OCI-LY3 (cell line): ENCODE results near the gene TUBB4B.
A peak's percentile ranks its signal among the peaks of the same experiment; 100 is the strongest.

Experiments
- H2AFZ ChIP-seq: fragments of 200-600, 300-600 bp; shearing (Covaris generic); 2 replicates; pipeline ENCODE4 v1.6.0; 2014; ENCODE audit warnings: antibody characterized with exemption, low read depth, low read length
- H3K27ac ChIP-seq: fragments of 200-600, 300-600 bp; sonication (generic); 2 replicates; pipeline ENCODE4 v1.5.1; 2014; ENCODE audit warnings: mild to moderate bottlenecking, low read length, moderate library complexity, mixed read lengths
- H3K27me3 ChIP-seq: fragments of 200-600, 300-600 bp; sonication (generic); 2 replicates; pipeline ENCODE4 v1.6.1; 2014; ENCODE audit warnings: low read depth, low read length, mixed read lengths
- H3K36me3 ChIP-seq: fragments of 200-600, 300-600 bp; sonication (generic); replicated peaks from 2 replicates; pipeline ENCODE3; 2014; ENCODE audit warnings: low read depth, low read length, mixed read lengths
- H3K4me1 ChIP-seq: fragments of 300-600, 200-600 bp; sonication (generic); 2 replicates; pipeline ENCODE4 v1.6.1; 2014; ENCODE audit warnings: low read length, mixed read lengths
- H3K4me2 ChIP-seq: fragments of 200-600, 300-600 bp; sonication (generic); 2 replicates; pipeline ENCODE4 v1.6.1; 2014; ENCODE audit warnings: low read length, mixed read lengths
- H3K4me3 ChIP-seq: fragments of 300-600, 200-600 bp; sonication (generic); 2 replicates; pipeline ENCODE4 v1.5.1; 2014; ENCODE audit warnings: antibody characterized with exemption, mild to moderate bottlenecking, low read length, moderate library complexity
- H3K79me2 ChIP-seq: fragments of 300-600, 200-600 bp; shearing (Covaris generic); 2 replicates; pipeline ENCODE4 v1.6.1; 2014; ENCODE audit warnings: mild to moderate bottlenecking, low read length, mixed read lengths
- H3K9ac ChIP-seq: fragments of 300-600, 200-600 bp; shearing (Covaris generic); 2 replicates; pipeline ENCODE4 v1.6.0; 2014; ENCODE audit warnings: mild to moderate bottlenecking, low read length, moderate library complexity
- H3K9me3 ChIP-seq: fragments of 200-600, 300-600 bp; shearing (Covaris generic); 2 replicates; pipeline ENCODE4 v1.6.1; 2014; ENCODE audit warnings: low read length, mixed read lengths; ENCODE audit not compliant: insufficient read depth
- H4K20me1 ChIP-seq: fragments of 200-600, 300-600 bp; sonication (generic); 2 replicates; pipeline ENCODE4 v1.6.1; 2016; ENCODE audit warnings: low read length, mixed read lengths; ENCODE audit not compliant: insufficient read depth
- CTCF ChIP-seq: fragments of 200-600, 300-600 bp; sonication (generic); IDR thresholded peaks from 2 replicates; pipeline ENCODE4 v1.5.1; 2014; ENCODE audit warnings: antibody characterized with exemption, low read length, low read depth
- EZH2phosphoT487 ChIP-seq: fragments of 200-600 bp; shearing (Covaris generic); IDR thresholded peaks from 2 replicates; pipeline ENCODE4 v1.6.1; 2018; ENCODE audit warnings: antibody characterized with exemption, mixed run types, low read depth

The TUBB4B gene

GRCh38 chr9:137281345-137282116 is 40.4 kb downstream of the TUBB4B start:
- Histone ChIP-seq H3K27ac (no peak overlapping the region), H3K79me2 (no peaks in the 10 kb centered on the region), H3K9me3 (no peaks in the 10 kb centered on the region), H3K4me2 (no peak overlapping the region), H3K36me3 (peaks cover 15% of the 10 kb centered on the region), H4K20me1 (no peaks in the 10 kb centered on the region), H3K4me3 (no peak overlapping the region), H3K9ac (no peak overlapping the region), H2AFZ (no peak overlapping the region), H3K4me1 (peaks cover 17% of the 10 kb centered on the region), H3K27me3 (no peaks in the 10 kb centered on the region)
- no peak for TF ChIP-seq CTCF
- no peak for TF ChIP-seq EZH2phosphoT487

- Histone ChIP-seq H3K4me2 (peak overlapping the region; percentile 3; the same call in 1 of the 2 replicates), H4K20me1 (no peaks in the 10 kb centered on the region), H3K4me3 (no peak overlapping the region)
These were observed 45.9 kb downstream of the TUBB4B start for GRCh38 chr9:137286975-137287383.

GRCh38 chr9:137293094-137293481 is 52.0 kb downstream of the TUBB4B start:
- Histone ChIP-seq H3K79me2 (no peaks in the 10 kb centered on the region), H3K27me3 (no peaks in the 10 kb centered on the region), H3K4me2 (no peak overlapping the region), H3K36me3 (no peaks in the 10 kb centered on the region), H3K9me3 (no peaks in the 10 kb centered on the region), H3K4me3 (no peak overlapping the region), H3K9ac (no peak overlapping the region), H3K27ac (no peak overlapping the region), H3K4me1 (peaks cover 12% of the 10 kb centered on the region), H4K20me1 (no peaks in the 10 kb centered on the region), H2AFZ (no peak overlapping the region)
- no peak for TF ChIP-seq CTCF
- TF ChIP-seq EZH2phosphoT487 = no peak

More at GRCh38 chr9:137286975-137287383, 45.9 kb downstream of the TUBB4B start:
- Histone ChIP-seq H3K36me3 (no peaks in the 10 kb centered on the region), H2AFZ (no peak overlapping the region), H3K9me3 (no peaks in the 10 kb centered on the region), H3K9ac (no peak overlapping the region), H3K27ac (peak overlapping the region; percentile 27; the same call in 1 of the 2 replicates), H3K27me3 (no peaks in the 10 kb centered on the region), H3K4me1 (peaks cover 11% of the 10 kb centered on the region), H3K79me2 (no peaks in the 10 kb centered on the region)
- peak; percentile 78 for TF ChIP-seq CTCF
- no peak for TF ChIP-seq EZH2phosphoT487
